ENCODE results near the gene UPF2.

UPF2 gene

DNA sequence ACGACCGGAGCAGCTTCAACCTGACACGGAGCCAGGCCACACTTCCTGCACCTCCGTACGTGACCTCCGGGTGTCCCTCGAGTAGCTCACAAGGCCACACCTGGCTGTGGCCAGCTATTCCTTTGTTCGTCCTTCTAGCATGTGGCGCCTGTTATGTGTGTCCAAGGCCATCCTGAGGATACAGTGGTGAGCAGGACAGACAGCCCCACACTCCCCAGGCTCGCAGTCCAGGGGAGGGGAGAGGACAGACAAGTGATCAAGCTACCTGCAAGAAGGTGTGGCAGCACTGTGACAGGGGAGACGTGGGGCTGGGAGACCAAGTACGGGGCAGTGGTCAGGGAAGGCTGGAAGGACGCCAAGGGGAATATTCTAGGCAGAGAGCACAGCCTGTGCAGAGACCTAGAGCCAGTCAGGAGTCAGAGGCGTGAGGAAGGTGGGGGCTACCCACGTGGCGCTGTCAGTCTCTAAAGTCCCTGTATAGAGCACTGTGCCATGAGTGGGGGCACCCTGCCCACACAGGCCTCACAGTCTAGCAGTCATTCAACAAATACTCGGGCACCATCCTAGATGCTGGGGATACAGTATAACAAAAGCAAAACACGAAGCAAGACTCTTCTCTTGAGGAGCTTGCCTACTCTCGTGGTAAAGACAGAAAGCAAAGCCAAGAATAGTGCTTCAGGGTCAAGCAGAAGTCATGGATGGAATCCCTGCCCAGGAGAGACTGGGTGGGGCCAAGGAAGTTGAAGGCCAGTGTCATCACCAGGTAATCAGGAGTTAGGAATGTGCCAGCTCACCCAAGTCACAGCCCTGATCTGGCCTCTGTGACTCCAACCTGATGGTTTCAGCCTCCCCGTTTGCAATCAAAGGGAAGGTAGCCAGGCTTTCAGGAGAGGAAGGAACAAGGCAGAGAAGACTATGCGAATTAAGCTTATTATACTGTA is 160.9 kb downstream of the UPF2 start:
- DNase-seq: no peak

DNA sequence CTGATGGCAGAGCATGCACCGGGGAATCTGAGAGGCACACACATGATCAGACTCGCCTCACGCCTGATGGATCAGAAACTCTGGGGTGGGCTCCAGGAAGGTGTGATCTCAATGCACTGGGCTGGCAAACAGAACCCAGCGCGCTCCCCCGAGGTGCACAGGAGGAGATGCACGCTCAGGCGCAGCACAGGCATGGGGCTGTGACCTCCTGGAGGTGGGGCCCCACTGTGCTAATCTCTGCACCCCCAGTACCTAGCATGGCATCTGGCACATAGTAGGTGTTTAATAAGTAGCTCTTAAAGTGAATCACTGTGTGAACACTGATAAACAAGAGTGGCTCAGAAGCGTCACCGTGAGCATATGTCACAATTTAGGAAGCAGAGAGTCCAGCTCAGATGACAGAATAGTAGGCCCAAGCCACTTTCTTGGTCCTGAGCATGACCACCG is 161.6 kb downstream of the UPF2 start:
- no peak for DNase-seq

DNA sequence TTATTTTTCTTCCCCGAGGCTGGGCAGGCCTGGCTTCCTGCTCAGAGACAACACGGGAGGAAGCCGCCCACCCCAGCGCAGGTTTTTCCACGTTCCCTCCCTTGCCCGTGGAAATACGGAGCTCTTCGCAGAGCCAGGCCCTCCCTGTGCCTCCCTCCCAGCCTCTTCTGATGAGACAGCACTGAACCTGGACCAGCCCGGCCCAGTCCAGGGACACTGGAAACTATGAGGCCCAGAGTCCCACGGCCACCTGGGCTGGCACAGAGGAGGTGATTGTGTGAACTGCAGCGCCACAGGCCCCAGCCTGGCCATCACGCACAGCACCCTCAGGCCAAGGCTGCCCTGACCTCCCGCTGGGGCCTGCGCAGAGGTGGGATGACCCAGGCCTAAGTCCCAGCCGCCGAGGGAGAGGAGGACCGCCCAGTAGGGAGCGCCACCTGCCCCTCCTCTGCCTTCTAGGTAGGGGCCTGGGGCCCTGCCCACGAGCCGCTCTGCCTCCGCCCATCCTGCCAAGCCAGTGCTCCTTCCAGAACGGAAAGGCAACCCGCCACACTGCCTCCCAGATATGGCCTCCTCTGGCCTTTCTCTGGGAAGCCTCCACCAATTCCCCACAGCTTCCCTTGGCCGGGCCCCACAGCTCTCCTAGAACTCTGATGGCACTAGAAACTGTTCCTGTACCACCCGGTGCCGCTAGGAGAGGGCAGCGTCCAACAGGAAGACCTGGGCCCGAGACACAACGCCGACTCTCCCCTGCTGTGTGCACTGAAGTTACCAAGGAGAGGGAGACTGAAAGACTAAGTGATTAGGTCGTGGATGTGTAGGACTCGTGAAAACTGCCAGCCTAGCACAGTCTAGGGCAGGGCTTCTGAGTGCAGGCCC is 162.2 kb downstream of the UPF2 start:
- DNase-seq: no peak

DNA sequence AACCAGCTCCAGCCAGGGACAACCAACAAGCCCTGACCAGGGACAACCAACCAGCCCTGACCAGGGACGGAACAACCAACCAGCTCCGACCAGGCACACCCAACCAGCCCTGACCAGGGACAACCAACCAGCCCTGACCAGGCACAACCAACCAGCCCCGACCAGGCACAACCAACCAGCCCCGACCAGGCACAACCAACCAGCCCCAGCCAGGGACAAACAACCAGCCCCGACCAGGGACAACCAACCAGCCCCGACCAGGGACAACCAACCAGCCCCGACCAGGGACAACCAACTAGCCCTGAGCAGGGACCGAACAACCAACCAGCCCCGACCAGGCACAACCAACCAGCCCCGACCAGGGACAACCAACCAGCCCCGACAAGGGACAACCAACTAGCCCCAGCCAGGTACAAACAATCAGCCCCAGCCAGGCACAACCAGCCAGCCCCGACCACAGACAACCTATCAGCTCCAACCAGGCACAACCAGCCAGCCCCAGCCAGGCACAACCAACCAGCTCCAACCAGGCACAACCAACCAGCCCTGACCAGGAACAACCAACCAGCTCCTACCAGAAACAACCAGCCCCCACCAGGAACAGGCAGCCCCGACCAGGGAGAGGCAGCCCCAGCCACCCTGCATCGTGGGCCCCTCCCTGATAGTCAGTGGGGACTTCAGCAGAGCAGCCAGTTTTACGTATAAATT is 163.1 kb downstream of the UPF2 start:
- no peak for DNase-seq

DNA sequence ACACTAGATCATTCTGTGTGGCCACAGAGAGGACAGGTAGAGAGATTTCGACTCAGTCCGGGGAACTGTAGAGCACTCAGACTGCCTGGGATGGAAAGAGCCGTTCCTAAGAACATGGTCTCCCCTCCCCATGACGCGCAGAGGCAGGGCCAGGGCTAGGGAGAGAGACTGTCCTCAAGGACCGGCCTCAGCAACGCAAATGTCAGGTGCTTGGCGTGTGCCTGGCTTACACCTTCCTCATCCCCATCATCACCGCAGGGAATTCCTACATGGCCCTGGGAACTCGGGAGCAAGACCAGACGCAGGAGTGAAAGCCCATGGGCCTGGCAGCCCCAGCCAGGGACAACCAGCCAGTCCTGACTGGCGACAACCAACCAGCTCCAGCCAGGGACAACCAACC is 163.8 kb downstream of the UPF2 start:
- DNase-seq: no peak

DNA sequence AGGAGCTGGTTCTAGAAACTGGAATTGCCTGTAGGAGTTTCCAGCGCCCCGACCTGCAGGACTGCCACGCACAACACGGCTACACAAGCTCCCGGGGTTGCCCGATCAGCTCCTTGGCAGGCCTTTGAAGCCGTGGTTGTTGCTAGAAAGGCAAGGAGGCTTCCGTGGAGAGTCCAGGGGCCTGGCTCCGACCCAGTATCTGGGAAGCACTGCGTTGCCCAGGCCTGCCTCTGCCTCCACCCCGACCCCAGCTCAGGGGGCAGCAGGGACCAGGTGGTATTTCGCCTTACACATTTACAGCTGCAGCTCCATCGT is 165.1 kb downstream of the UPF2 start:
- no peak for DNase-seq

DNA sequence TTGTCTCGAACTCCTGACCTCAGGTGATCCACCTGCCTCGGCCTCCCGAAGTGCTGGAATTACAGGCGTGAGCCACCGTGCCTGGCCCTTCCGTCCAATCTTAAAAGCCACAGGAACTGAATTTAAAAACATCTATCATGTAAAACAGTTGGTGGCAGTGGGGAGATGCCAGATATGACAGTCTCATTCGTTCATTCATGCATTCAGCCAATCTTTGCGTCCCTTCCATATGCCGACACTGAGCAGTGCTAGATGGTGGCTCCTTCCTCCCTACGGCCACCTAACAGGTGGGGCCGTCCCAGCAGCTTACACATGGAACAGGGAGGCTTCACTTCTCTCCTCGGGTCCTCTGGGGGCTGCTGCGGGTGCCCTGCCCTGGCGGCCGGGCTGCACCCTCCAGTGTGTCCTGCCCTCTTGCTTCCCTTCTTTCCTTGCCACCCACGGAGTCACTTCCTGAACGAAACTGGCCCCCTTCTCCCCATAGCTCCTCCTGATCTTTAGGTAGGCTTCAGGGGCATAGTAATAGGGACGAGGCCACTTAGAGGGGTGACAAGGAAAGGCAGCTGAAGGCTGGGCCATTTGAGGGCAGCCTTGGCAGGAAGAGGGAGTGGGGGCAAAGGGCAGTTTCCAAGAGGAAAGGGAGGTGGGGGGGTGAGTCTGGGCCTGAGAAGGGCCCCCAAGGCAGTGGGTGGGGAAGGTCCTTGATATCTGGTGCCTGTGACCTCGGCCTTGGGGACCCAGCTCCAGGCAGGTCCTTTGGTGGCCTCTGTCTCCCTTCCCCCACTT is 165.6 kb downstream of the UPF2 start:
- DNase-seq: no peak

DNA sequence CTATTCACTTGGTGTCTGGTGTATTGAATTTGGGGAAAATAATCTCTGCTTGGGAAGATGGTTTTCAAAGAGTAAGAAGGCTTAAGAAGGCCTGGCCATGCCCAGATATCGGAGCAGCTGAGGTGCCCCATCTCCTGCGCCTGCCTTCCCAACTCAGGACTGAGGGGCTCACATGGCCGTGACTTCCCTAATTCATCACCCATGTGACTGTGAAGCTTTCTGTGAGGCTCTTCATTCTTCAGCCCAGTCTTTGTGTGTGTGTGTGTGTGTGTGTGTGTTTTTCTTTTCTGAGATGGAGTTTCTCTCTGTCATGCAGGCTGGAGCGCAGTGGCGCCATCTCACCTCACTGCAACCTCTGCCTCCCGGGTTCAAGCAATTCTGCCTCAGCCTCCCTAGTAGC is 166.3 kb downstream of the UPF2 start:
- no peak for DNase-seq

DNA sequence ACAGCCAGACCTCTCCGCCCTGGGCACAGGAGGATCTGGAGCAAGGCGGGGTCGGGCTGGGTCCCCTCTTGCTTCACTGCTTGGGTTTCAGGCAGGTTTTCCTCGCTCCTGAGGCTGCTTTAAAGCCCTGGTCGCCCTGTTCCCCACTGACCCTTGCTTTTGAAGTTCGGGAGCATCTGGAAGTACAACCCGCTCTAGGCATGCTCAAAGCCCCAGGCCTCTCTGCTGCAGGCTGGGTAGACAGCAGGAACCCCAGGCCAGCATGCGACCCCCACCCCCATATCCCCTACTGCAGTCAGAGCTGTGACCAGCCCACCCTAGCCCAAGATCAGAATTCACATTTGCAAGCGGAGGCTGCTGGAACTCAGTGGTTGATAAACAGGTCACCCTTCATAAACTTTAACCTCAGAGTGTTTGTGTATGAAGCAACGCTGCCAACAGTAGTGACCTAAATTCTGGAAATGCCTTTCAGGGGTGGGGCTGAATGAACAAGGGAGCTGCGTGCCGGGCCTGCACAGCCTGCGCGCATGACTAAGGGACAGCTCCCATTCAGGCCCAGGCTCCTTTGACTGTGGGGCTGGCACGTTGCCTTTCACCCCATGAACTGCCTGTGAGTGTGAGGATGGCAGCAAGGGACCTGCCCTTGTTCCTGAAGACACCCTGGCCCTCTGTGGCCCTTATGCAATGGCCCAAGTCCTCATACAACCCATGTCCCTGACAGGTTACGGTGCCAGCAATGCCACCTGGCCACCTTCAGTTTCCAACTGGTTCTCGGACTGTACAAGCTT is 166.9 kb downstream of the UPF2 start:
- no peak for DNase-seq

DNA sequence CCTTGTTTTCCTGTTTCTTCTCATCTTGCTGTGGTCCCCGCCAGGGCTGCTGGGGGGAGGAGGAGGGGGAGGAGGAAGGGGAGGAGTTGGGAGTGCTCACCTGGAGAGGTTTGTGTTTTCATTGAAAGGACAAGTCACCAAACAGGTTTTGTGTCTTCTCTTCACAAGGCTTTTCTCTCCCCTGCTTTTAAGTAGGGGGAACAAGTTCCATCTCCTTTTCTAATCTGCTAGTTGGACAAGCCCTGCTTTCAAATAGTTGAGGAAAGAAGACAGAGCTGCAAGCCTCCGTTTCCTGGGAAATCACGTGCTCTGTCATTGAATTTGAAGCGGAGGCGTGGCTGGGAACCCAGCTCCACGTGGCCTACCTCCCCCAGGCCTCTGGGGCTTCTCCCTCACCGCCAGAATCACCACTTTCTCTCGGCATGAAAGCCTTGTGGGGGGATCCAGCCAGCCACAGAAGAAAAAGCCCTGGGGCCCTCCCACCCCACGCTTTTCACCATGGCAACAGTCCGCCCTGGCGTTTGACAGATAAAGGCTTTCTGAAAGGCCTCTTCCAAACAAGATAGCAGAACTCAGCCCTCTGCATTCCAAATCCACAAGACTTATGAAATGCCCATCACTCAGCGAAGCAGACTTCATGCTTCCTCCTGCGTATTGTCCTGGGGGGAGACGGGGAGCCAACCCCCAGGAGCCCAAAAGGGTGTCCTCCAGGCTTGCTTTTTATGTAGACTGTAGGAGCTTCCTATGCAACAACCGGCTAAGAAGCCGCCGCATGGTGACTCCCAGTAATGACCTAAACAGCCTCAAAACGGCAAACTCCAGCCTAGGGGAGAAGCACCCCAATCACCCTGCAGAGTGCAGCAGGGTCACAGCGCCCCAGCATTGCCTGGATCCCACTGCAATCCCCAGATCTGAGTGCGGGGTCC is 167.8 kb downstream of the UPF2 start:
- no peak for DNase-seq

DNA sequence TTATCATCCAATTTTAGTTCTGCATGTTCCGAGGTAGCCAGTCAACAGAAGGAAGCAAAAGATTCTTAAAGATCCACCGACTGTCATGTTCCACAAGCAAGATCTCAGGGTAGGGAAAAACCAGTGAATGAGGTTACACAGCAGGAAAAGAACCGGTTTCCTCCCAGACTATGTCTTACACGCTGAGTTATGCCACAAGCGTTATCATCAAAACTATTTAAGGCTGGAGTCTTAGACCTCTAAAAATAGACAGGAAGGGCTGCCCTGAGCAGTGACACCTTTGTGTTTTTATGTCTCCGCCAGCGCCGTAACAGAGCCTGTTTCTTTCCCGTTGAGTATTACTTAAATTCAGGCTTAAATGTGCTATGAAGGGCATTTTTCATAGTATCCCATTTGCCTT is 171.1 kb downstream of the UPF2 start:
- no peak for DNase-seq

DNA sequence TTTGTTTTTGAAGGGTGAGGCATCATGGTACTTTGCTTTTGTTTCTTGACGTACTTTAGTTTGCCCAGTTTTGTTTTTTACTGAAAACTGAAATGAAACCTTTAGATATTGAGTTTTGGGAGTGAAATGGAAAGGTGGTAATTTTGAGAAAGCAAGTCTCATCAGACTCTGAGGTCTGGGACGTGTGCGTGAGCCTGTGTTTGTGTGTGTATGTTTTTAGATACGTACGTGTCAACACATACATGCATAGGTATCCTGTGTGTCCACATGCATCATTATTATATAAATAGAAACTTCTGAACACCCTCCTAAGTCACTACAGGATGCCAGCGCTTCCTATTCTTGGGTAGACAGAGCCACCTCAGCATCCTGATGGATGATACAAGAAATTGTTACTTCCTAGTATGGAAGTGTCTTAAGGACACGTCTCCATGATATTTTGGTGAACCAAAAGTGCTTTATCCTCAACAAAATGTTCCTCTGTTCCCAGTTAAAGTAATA is 171.7 kb downstream of the UPF2 start:
- DNase-seq: no peak

DNA sequence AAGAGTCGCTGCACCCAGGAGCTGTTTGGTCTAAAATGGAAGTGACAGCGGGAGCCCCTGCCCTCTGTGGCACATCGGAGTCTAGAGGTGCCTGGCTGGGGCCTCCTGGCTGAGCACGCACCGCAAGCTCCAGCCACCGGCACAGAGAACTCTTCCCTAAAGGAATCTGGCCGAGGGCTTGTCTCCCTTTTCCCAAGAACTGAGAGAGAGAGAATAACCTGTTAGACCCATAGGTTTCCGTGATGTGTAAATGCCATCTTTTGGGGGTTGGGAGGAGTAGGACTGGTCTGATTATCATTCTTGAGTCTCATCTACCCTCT is 172.2 kb downstream of the UPF2 start:
- no peak for DNase-seq
